GM06990 (cell line): ENCODE data around the gene ARRDC3.
"Not testable (repeated sequence)": the region's sequence is repeated elsewhere in the genome, so short reads cannot be mapped to it uniquely, and the experiment has no call there.

Experiments used
- DNase-seq: peaks from one replicate; pipeline ENCODE4 v3.0.0-alpha.2; 2011; ENCODE audit not compliant: insufficient read length; ENCODE audit errors: extremely low read depth
- H3K27me3 ChIP-seq: replicated peaks from 2 replicates; pipeline ENCODE4 v1.6.0; 2011; ENCODE audit warnings: low read length; ENCODE audit not compliant: control insufficient read depth, insufficient read depth
- H3K36me3 ChIP-seq: 2 replicates; pipeline ENCODE4 v1.5.1; 2011; ENCODE audit warnings: low read length; ENCODE audit not compliant: control insufficient read depth, insufficient read depth
- H3K4me3 ChIP-seq: replicated peaks from 2 replicates; pipeline ENCODE4 v1.5.1; 2011; ENCODE audit warnings: low read depth, mild to moderate bottlenecking, control low read depth, low read length
- CTCF ChIP-seq: IDR thresholded peaks from 2 replicates; pipeline ENCODE4 v1.5.1; 2011; ENCODE audit warnings: low read length, control low read depth, mild to moderate bottlenecking, inconsistent platforms; ENCODE audit not compliant: insufficient read depth, poor library complexity, severe bottlenecking

Gene ARRDC3

GRCh38 chr5:91390268-91390667 lies 7.2 kb upstream of the ARRDC3 start:
- DNase-seq: no peak
- no peak for TF ChIP-seq CTCF
- no peak overlapping the region for H3K4me3 ChIP-seq
- no peaks in the 10 kb centered on the region for H3K36me3 ChIP-seq
- no peaks in the 10 kb centered on the region for H3K27me3 ChIP-seq

- not testable (repeated sequence) for H3K27me3 ChIP-seq, H3K4me3 ChIP-seq, H3K36me3 ChIP-seq, DNase-seq
Observed at GRCh38 chr5:91389555-91389954, 6.4 kb upstream of the ARRDC3 start.

GRCh38 chr5:91388362-91388761 lies 5.2 kb upstream of the ARRDC3 start:
- Histone ChIP-seq H3K27me3 (no peaks in the 10 kb centered on the region), H3K36me3 (no peaks in the 10 kb centered on the region), H3K4me3 (no peak overlapping the region)
- DNase-seq: no peak
- TF ChIP-seq CTCF: no peak

GRCh38 chr5:91386120-91386519 lies 3.0 kb upstream of the ARRDC3 start:
- no peak for DNase-seq
- H3K27me3 ChIP-seq: no peaks in the 10 kb centered on the region
- H3K4me3 ChIP-seq: no peak overlapping the region
- no peaks in the 10 kb centered on the region for H3K36me3 ChIP-seq
- TF ChIP-seq CTCF: no peak

GRCh38 chr5:91385596-91385995 lies 2.5 kb upstream of the ARRDC3 start:
- H3K36me3 ChIP-seq, H3K4me3 ChIP-seq, DNase-seq, H3K27me3 ChIP-seq: not testable (repeated sequence)

- DNase-seq: peak; percentile 27
- no peaks in the 10 kb centered on the region for H3K27me3 ChIP-seq
- H3K36me3 ChIP-seq: no peaks in the 10 kb centered on the region
- TF ChIP-seq CTCF: peak; percentile 80
- peak overlapping the region; percentile 83 for H3K4me3 ChIP-seq
Observed at GRCh38 chr5:91384671-91385430, 1.7 kb upstream of the ARRDC3 start.

GRCh38 chr5:91383956-91384300 lies 811 bp upstream of the ARRDC3 start:
- H3K27me3 ChIP-seq: no peaks in the 10 kb centered on the region
- TF ChIP-seq CTCF: no peak
- H3K36me3 ChIP-seq: no peaks in the 10 kb centered on the region
- H3K4me3 ChIP-seq: peak overlapping the region; percentile 83
- no peak for DNase-seq
